Dendritic cell treated with granulocyte-macrophage colony-stimulating factor and Interleukin-4, amounts not matched to agents 40 ng/mL and 50 ng/mL, for 4 days (primary cell): ENCODE data around the gene TPSG1.

Source experiments
- H3K27ac Mint-ChIP-seq: one replicate; pipeline ENCODE4 v1.8.0; 2022; ENCODE audit warnings: mild to moderate bottlenecking, mixed read lengths
- H3K27me3 Mint-ChIP-seq: one replicate; pipeline ENCODE4 v1.8.0; 2022; ENCODE audit warnings: mild to moderate bottlenecking, mixed read lengths
- H3K36me3 Mint-ChIP-seq: one replicate; pipeline ENCODE4 v1.8.0; 2022; ENCODE audit warnings: low read depth, mixed read lengths
- H3K4me1 Mint-ChIP-seq: one replicate; pipeline ENCODE4 v1.8.0; 2022; ENCODE audit warnings: low read depth, mixed read lengths
- H3K4me3 Mint-ChIP-seq: one replicate; pipeline ENCODE4 v1.8.0; 2022; ENCODE audit warnings: mild to moderate bottlenecking, moderate library complexity, mixed read lengths
- H3K9me3 Mint-ChIP-seq: one replicate; pipeline ENCODE4 v1.8.0; 2022; ENCODE audit warnings: mixed read lengths
- intact Hi-C: fragments of 100-400 bp; cut with micrococcal nuclease; formaldehyde crosslinking; loops from one replicate; pipeline ENCODE4 v1.15.0; 2022

Gene TPSG1

GRCh38 chr16:1182316-1182671 is 42.8 kb downstream of the TPSG1 start:
- H3K27me3 Mint-ChIP-seq: no peaks in the 10 kb centered on the region
- H3K27ac Mint-ChIP-seq: no peak overlapping the region
- no peaks in the 10 kb centered on the region for H3K4me1 Mint-ChIP-seq
- no peaks in the 10 kb centered on the region for H3K36me3 Mint-ChIP-seq
- H3K4me3 Mint-ChIP-seq: no peak overlapping the region
- intact Hi-C loops: loop anchor here (10.0 kb wide), 1 partner anchor 477 kb away; the partner anchor contains the start of gene FBXL16
- H3K9me3 Mint-ChIP-seq: no peaks in the 10 kb centered on the region

DNA sequence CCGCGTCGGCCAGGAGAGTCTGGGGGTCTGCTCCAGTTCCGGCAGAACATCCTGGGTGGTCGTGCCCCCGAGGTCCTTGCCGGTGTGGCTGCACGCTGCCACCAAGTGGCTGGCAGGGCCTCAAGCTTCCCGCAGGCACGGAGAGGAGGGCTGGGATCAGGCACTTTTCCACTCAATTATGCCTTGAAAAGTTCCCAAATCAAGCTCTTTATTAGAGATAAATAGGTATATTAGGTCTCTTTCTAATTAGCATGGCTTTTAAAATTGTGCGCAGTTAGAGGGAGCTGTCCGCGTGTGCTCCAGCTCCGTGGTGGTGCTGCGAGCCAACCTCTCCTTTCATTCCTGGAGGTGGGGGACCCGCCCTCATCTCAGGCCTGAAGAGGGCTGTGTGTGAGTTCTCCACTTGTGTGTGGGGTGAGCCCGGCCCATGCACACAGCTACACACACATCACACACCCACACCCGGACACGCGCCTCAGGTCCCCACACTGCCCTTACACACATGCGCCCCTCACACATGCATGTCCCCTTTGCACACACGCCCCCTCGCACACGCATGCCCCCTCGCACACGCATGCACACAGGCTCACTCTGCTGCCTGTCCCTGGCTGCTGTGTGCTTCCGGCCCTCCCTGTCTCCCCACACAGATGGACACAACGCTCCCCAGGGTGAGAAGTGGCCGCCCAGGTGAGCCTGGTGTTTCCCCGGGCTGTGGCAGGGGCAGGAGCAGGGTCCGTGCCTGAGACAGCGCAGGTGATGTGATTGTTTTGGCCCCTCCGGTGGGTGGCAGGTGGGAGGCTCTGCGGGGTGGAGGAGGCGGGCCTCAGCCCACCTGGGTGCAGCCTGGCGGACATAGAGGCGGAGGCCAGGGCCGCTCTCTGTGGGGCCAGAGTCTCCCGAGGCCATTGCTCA is 43.4 kb downstream of the TPSG1 start:
- H3K36me3 Mint-ChIP-seq: no peaks in the 10 kb centered on the region
- no peaks in the 10 kb centered on the region for H3K4me1 Mint-ChIP-seq
- no peak overlapping the region for H3K4me3 Mint-ChIP-seq
- H3K27me3 Mint-ChIP-seq: no peaks in the 10 kb centered on the region
- no peak overlapping the region for H3K27ac Mint-ChIP-seq
- H3K9me3 Mint-ChIP-seq: no peaks in the 10 kb centered on the region
- intact Hi-C loops: loop anchor here (10.0 kb wide), 1 partner anchor 477 kb away; the partner anchor contains the start of gene FBXL16

DNA sequence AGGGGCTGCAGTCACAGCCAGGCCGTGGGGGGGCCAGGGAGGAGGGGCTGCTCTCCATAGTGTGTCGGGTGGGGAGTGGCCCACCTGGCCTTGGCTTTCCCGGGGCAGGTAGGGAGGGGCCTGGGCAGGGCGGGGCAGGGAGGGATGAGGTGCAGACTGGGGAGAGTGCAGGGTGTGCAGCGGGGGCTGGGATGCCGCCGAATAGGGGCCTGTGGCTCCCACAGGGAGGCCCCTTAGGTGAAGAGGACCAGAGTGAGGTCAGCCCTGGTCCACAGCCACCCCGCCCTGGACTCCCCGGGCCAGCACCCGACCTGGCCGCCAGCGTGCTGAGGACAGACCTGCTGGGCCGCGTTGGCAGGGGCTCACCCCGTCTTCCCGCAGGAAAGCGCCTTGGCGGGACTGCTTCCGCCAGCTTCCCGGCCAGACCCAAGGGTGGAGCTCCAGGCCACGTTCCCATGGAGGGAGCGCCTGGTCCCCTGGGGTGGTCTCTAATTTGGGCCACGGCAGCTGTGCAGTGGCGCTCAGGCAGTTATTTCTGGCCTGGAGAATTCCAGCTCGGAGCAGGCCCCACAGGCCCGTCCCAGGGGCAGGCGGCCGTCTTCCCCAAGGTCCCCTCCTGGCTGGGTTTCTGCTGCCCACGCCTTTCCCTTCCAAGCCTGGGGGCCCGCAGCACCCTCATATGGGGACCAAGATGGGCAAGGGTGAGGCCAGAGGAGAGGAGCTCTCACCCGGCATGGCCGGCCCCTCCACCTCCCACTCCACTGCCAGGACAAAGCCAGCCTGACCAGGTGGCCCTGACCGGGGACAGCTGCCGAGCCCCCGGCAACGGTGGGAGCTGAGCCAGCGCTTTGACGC is 44.3 kb downstream of the TPSG1 start:
- intact Hi-C loops: loop anchor here (10.0 kb wide), 1 partner anchor 476 kb away; the partner anchor contains the start of gene FBXL16
- no peaks in the 10 kb centered on the region for H3K36me3 Mint-ChIP-seq
- H3K9me3 Mint-ChIP-seq: no peaks in the 10 kb centered on the region
- H3K27ac Mint-ChIP-seq: no peak overlapping the region
- H3K4me1 Mint-ChIP-seq: no peaks in the 10 kb centered on the region
- no peak overlapping the region for H3K4me3 Mint-ChIP-seq
- no peaks in the 10 kb centered on the region for H3K27me3 Mint-ChIP-seq

DNA sequence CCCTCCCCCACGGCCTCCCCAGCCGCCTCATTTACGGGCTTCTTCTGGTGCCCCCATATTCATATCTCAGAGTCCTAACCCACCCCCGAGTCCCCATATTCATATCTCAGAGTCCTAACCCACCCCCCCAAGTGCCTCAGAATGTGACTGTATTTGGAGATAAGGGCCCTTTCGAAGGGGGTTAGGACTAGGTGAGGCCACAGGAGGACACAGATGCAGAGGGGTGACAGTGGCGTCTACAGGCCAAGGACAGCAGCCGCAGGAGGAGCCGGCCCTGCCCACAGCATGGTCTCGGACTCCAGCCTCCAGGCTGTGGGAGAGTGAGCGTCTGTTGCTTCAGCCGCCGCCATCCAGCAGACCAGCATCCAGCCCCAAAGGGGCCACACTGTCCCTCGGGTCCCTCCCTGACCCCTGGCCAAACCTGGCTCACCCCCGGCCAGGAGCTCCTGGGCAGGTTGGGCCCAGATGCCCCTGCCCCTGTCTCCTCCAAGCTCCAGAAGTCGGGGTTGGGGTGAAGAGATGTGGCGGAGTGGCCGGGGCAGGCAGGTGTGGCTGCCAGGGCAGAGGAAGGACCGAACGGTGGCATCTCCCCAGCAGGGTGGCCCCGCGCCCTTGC is 46.7 kb downstream of the TPSG1 start:
- H3K27ac Mint-ChIP-seq: no peak overlapping the region
- H3K4me3 Mint-ChIP-seq: no peak overlapping the region
- H3K36me3 Mint-ChIP-seq: no peaks in the 10 kb centered on the region
- no peaks in the 10 kb centered on the region for H3K27me3 Mint-ChIP-seq
- intact Hi-C loops: no loop called here
- no peaks in the 10 kb centered on the region for H3K9me3 Mint-ChIP-seq
- H3K4me1 Mint-ChIP-seq: no peaks in the 10 kb centered on the region

DNA sequence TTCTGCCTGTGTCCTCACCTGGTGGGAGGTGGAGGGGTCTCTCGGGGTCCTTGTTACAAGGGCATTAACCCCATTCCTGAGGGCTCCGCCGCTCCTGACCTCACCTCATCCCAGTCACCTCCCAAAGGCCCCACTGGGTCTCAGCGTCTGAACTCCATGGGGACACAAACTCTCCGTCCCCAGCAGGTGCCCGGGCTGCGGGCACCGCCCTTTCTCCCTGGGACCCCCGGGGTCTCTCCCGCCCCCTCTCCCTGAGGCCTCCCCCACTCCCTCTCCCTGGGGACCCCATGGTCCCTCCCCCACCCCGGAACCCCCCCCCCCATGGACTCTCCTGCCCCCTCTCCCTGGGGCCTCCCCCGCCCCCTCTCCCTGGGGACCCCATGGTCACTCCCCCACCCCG is 47.3 kb downstream of the TPSG1 start:
- H3K9me3 Mint-ChIP-seq: no peaks in the 10 kb centered on the region
- no peak overlapping the region for H3K4me3 Mint-ChIP-seq

DNA sequence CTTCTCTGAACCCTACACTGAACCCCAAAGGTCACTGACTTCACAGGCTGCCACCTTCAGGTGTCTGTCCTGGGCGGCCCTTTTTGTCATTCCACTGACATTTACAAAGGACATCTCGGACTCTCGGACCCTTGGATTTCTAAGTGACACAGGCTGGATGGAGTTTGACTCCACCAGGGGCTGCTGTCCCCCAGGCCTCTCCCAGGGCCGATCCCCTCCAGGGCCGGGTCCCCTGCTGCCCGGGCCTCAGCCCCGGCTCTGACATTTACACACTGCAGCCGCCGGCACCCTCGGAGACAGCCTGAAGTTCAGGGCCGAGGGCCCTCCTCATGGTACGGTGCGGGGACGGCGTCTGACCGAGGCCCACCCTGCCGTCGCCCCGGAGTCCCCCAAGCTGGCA is 48.0 kb downstream of the TPSG1 start:
- no peaks in the 10 kb centered on the region for H3K9me3 Mint-ChIP-seq
- intact Hi-C loops: no loop called here
- H3K27me3 Mint-ChIP-seq: no peaks in the 10 kb centered on the region
- H3K27ac Mint-ChIP-seq: no peak overlapping the region
- H3K36me3 Mint-ChIP-seq: no peaks in the 10 kb centered on the region
- H3K4me3 Mint-ChIP-seq: no peak overlapping the region
- H3K4me1 Mint-ChIP-seq: no peaks in the 10 kb centered on the region

More for the DNA sequence above, 47.3 kb downstream of the TPSG1 start:
- intact Hi-C loops: no loop called here
- no peaks in the 10 kb centered on the region for H3K4me1 Mint-ChIP-seq
- H3K36me3 Mint-ChIP-seq: no peaks in the 10 kb centered on the region
- H3K27ac Mint-ChIP-seq: no peak overlapping the region
- no peaks in the 10 kb centered on the region for H3K27me3 Mint-ChIP-seq

DNA sequence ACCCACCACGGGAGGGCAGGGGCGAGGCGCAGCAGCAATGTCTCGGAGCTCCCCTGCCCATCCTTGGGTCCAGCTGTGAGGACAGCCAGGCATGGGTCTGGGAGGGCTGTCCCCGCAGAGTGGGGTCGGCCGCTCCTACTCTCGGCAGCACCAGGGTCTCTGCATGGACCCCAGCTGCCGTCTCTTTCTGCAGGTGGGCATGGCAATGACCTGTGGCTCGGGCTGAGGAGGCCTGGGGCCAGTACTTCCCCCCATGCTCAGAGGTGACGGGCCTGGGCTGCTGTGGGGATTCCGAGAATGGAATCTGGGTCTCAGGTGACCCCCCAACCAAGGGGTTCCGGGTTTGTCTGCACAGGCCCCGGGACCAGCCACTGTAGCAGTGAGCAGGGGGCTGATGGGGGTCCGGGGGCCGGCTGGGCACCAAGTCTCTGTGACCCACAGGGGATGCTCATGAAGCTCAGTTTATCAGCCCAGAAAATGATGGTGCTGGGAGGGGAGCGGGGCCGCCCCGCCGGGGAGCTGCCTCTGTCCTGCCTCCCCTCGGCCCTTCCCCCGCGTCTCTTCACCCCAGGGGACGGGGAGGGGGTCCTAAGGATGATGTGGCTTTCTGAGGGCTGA is 48.7 kb downstream of the TPSG1 start:
- intact Hi-C loops: no loop called here
- Mint-ChIP-seq H3K27ac (no peak overlapping the region), H3K4me3 (no peak overlapping the region), H3K4me1 (no peaks in the 10 kb centered on the region), H3K27me3 (no peaks in the 10 kb centered on the region), H3K9me3 (no peaks in the 10 kb centered on the region), H3K36me3 (no peaks in the 10 kb centered on the region)

DNA sequence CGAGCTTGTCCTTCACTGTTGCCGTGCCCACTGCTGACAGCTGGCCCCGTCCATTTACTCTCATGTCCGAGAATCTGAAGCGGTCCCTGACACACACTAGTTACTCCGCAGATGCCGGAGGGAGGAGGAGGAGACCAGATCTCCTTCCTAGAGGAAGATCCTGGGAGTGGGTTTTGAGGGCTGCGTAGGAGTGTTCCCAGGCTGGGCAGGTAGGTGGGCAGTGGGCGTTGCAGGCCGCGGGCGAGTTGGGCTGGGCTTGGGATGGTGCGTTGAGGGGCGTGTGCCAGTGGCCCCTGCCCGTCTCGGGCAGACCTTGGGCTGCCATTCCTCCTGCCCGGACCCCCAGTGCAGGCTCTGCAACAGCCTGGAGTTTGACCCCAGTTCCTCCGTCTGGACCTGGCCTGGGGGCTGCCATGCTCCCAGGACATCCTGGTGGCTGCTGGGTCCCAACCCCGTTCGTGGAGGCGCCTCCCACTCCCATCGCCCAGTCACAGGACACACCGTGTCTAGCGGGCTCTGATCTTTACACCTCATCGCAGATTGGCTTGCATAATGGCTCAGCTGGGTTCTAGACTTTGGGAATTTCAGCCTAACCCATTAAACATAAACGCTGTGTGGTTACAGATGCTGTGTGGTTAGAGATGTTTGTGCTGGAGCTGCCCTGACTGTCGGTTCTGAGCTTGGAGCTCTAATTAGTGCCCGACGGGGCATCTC is 49.3 kb downstream of the TPSG1 start:
- H3K4me3 Mint-ChIP-seq: no peak overlapping the region
- H3K9me3 Mint-ChIP-seq: no peaks in the 10 kb centered on the region
- H3K27ac Mint-ChIP-seq: no peak overlapping the region
- intact Hi-C loops: no loop called here
- no peaks in the 10 kb centered on the region for H3K4me1 Mint-ChIP-seq
- H3K36me3 Mint-ChIP-seq: no peaks in the 10 kb centered on the region
- H3K27me3 Mint-ChIP-seq: no peaks in the 10 kb centered on the region

DNA sequence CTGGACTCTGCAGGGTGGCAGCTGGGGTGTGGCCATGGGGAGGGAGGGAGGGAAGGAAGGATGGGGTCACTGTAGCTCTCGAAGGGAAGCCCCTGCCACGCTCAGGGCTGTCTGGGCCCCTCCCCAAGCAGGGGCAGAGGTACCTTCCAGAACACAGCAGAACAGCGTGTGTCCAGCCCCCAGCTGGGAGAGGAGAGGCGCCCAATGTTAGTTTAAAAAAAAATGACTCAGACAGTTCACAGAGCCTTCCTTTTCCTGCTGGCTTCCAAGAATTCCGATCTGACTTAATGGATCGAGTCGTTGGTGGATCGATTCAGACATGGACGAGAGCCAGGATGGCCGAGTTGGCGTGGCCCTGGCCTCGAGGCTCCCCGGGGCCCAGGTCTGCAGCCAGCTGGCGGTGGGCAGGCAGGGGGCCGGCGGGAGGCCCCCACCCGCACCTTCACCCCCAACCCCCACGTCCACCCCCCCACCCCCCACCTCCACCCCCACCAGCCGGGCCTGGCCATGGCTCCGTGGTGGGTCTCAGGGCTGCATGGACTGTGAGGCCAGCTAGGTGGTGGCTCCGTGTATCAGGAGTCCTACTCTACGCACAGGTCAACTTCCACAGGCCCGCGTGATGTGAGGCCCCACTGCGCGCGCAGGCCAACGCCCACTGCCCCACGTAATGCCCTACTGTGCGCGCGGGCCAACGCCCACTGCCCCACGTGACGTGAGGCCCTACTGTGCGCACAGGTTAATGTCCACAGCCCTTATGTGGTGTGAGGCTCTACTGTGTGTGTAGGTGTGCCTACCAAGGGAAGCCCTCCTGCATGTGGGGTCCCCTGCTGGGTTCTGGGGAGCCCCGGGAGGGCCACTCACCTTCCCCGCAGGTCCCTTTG is 50.4 kb downstream of the TPSG1 start:
- Mint-ChIP-seq H3K9me3 (no peaks in the 10 kb centered on the region), H3K36me3 (no peaks in the 10 kb centered on the region), H3K4me3 (no peak overlapping the region), H3K27me3 (no peaks in the 10 kb centered on the region), H3K4me1 (no peaks in the 10 kb centered on the region), H3K27ac (no peak overlapping the region)
- intact Hi-C loops: no loop called here

GRCh38 chr16:1173788-1174451 is 51.1 kb downstream of the TPSG1 start:
- Mint-ChIP-seq H3K4me3 (no peak overlapping the region), H3K27ac (no peak overlapping the region), H3K9me3 (no peaks in the 10 kb centered on the region), H3K36me3 (no peaks in the 10 kb centered on the region), H3K4me1 (no peaks in the 10 kb centered on the region), H3K27me3 (no peaks in the 10 kb centered on the region)
- intact Hi-C loops: no loop called here

DNA sequence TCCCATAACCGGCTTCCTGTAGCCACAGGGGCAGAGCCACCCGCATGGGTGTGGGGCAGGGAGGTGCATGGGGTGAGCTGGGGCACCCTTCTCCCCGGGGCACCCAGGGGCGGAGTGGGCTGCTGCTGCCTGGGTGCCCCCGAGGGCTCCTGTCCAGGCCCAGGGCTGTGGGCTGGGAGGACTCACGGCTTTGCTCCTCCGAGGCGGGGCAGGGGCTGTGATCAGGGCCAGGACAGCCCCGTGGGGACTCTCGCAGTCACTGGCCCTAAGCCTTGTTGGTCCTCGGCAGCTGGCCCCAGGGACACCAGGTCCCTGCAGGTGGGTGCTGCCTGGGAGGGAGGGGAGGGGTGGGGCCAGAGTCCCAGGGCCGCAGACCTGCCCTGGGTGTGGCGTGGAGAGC is 52.4 kb downstream of the TPSG1 start:
- Mint-ChIP-seq H3K27me3 (no peaks in the 10 kb centered on the region), H3K36me3 (no peaks in the 10 kb centered on the region), H3K4me3 (no peak overlapping the region), H3K4me1 (no peaks in the 10 kb centered on the region), H3K27ac (no peak overlapping the region), H3K9me3 (no peaks in the 10 kb centered on the region)
- intact Hi-C loops: no loop called here

DNA sequence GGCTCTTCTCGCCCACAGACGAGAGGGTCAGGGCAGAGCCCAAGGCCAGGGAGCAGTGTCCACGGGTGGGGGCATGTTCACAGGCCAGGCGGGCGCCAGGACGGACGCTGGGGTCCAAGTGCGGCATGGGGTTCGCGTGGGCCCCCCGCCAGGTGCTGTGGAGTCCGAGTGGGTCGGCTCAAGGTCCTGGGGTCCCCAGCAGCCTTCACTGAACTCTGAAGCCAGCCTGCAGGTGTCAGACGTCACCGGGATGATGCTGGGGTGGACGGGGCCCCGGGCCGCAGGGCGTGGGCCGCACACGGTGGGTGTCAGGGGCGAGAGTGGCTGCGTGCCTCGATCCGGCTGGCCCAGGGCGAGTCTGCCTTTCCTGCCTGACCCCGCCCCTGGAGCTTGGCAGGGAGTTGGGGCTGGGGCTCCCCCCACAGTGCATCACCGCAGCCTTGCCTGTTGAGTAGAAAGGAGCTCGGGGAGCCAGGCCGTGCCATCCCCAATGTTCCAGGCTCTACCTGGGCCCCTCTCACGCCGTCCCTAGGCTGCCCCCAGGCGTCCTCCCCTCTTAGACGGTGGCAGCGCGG is 53.1 kb downstream of the TPSG1 start:
- no peaks in the 10 kb centered on the region for H3K36me3 Mint-ChIP-seq
- H3K4me1 Mint-ChIP-seq: no peaks in the 10 kb centered on the region
- H3K4me3 Mint-ChIP-seq: no peak overlapping the region
- H3K27ac Mint-ChIP-seq: no peak overlapping the region
- H3K27me3 Mint-ChIP-seq: no peaks in the 10 kb centered on the region
- H3K9me3 Mint-ChIP-seq: no peaks in the 10 kb centered on the region
- intact Hi-C loops: no loop called here
